AG08395 (cell line): Measurements from ENCODE around the gene RBFOX2.

Source experiments
- DNase-seq: peaks from one replicate; pipeline ENCODE4 v3.0.0; 2012; ENCODE audit warnings: mixed read lengths, low spot score

The RBFOX2 gene

GRCh38 chr22:35930933-35931332, 97.7 kb downstream of the RBFOX2 start:
- peak; percentile 81 for DNase-seq

GRCh38 chr22:35928285-35928798, 100.3 kb downstream of the RBFOX2 start:
- DNase-seq, result no peak

GRCh38 chr22:35923026-35923425, 105.6 kb downstream of the RBFOX2 start:
- DNase-seq, result no peak

GRCh38 chr22:35921777-35922176, 106.8 kb downstream of the RBFOX2 start:
- DNase-seq, result peak; percentile 84

GRCh38 chr22:35921044-35921443, 107.6 kb downstream of the RBFOX2 start:
- no peak for DNase-seq

- no peak for DNase-seq
These were observed 109.6 kb downstream of the RBFOX2 start for GRCh38 chr22:35919002-35919542.

- no peak for DNase-seq
These were observed 110.2 kb downstream of the RBFOX2 start for GRCh38 chr22:35918456-35918855.

GRCh38 chr22:35917651-35918050, 111.0 kb downstream of the RBFOX2 start:
- no peak for DNase-seq

GRCh38 chr22:35915477-35916013, 113.1 kb downstream of the RBFOX2 start:
- DNase-seq, result no peak

- peak; percentile 89 for DNase-seq
These were observed 113.8 kb downstream of the RBFOX2 start for GRCh38 chr22:35914665-35915476.

- no peak for DNase-seq
These were observed 114.3 kb downstream of the RBFOX2 start for GRCh38 chr22:35914357-35914664.

GRCh38 chr22:35913925-35914324, 114.7 kb downstream of the RBFOX2 start:
- no peak for DNase-seq

GRCh38 chr22:35912658-35913057, 116.0 kb downstream of the RBFOX2 start:
- DNase-seq, result no peak

- DNase-seq, result no peak
These were observed 116.7 kb downstream of the RBFOX2 start for GRCh38 chr22:35911877-35912276.

GRCh38 chr22:35910926-35911325, 117.7 kb downstream of the RBFOX2 start:
- DNase-seq, result no peak

- DNase-seq, result no peak
These were observed 118.4 kb downstream of the RBFOX2 start for GRCh38 chr22:35910003-35910769.

GRCh38 chr22:35905894-35906293, 122.7 kb downstream of the RBFOX2 start:
- no peak for DNase-seq

- no peak for DNase-seq
These were observed 123.9 kb downstream of the RBFOX2 start for GRCh38 chr22:35904752-35905151.

- no peak for DNase-seq
These were observed 124.3 kb downstream of the RBFOX2 start for GRCh38 chr22:35904336-35904692.

GRCh38 chr22:35903571-35904335, 124.9 kb downstream of the RBFOX2 start:
- DNase-seq, result no peak

GRCh38 chr22:35900483-35901168, 128.0 kb downstream of the RBFOX2 start:
- DNase-seq, result peak; percentile 34
